RPMI7951 (cell line): ENCODE results near the gene SLC38A7. TPM values are rescaled to one million over a fixed set of nuclear protein-coding genes. Genes with fewer than 3 reads are reported as not detected.
"Not testable (repeated sequence)": the region's sequence is repeated elsewhere in the genome, so short reads cannot be mapped to it uniquely, and the experiment has no call there.

Experiments
- DNase-seq: peaks from one replicate; pipeline ENCODE4 v3.0.0-alpha.2; 2012; ENCODE audit warnings: low read depth
- total RNA-seq: library from RNA; depleted of rRNA; stranded (reverse); fragments of >200 nt; shearing (Covaris generic); gene quantifications from 2 replicates; pipeline ENCODE4 v1.2.3, GENCODE V29; 2014; rRNA removed

SLC38A7 gene
- total RNA-seq: 5.3 and 7.4 TPM in 2 replicates

DNA sequence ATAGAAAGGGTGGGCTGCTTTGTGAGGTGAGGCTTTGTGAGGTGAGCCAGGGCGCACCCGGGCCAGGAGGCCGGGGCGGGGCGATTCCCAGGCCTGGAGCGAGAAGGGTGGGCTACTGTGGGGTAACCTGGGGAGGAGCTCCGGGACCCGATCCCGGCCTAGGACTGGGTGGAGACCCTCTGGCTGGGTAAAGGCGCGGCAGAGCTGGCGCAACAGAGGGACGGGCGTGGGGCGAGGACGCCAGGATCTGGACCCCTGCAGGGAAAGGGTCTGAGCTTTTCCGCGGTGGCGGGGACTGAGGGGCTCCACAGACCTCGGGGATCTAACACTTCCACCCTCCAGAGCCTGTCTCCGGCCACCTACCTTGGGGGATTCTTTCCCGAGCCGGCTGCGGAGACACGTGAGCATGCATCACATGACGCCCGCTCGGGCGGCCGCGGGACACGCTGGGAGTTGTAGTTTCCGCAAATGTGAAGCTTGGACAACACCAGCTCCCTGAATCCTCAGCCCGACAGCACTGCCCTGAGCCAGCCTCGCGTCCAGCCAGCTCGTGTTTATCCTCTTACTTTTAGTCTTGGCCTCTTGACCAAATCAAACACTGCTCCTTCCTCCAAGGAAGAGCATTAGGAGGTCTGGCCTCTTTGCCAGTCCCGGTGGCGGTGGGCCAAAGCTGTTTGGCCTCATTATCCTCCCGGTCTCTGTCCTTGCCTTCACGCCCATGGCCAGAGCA lies at the start of gene SLC38A7:
TSS of gene SLC38A7 (minus strand) at position 417 of the 730 bp plus-strand sequence. CDS start 4,644 bp downstream, outside the sequence.
- peak; percentile 78 for DNase-seq

- DNase-seq: peak; percentile 84
Observed at GRCh38 chr16:58733671-58734458, 49.3 kb upstream of the SLC38A7 start, which contains the start of gene GOT2. TSS of gene GOT2 (minus strand) at chr16:58734316. CDS start at chr16:58734228, 88 bp downstream.

GRCh38 chr16:58733248-58733670 lies 48.7 kb upstream of the SLC38A7 start:
- DNase-seq: peak; percentile 16

DNA sequence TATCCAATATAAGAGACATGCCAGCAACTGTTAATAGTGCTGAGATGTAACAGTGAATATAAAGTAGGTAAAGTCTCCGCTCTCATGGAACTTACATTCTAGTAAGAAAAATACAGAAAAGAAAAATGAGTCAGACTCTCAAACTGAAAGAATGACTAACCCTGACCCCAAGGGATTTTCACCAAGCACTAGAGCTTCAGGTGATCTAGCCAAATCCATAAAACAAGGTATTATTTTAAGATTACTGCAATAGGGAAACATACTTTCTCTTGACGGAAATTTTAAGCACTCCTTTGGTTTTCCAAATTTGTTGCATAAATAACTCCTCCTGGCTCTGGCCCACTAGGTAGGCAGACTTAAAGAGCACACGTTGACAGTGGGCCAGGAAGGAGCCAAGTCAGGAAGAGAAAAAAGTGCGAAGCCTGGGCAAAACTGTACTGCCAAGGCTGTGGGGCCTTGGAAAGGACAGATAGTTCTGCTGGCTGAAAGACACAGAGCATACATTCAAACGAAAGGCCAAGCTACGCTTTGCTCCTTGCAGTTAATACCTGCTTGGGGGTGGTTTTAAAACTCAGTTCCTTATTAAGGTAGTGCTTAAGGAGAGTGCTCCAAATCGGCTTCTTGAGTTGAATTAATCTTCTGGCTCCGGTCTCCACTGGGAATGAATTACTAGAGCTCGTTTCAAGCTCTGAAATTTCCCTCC lies 48.1 kb upstream of the SLC38A7 start:
- DNase-seq: peak; percentile 35

DNA sequence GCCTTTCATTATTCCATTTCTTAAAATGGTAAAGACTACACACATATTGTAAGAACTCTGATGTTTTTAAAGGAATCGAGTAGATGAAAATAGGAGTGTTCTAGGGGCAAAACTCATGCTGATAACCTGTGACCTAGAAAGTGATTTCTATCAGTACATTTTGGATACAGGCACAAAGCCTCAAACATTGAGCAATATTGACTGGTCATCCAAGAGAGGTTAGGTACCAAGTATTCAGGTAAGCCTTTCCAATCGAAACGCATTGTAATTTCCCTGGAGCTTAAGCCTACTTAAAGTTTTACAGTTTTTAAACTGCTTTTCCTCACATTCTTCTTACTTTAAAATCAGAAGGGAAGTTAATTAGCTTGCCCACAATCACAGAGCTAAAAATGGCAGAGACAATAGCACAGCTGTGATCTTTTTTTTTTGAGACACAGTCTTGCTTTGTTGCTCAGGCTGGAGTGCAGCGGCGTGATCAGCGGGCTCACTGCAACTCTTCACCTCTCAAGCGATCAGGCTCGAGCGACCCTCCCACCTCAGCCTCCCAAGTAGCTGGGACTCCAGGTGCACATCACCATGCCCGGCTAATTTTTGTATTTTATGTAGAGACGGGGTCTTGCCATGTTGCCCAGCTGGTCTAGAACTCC lies 46.3 kb upstream of the SLC38A7 start:
- no peak for DNase-seq

- DNase-seq: no peak
Observed at GRCh38 chr16:58727796-58728568, 43.4 kb upstream of the SLC38A7 start.

DNA sequence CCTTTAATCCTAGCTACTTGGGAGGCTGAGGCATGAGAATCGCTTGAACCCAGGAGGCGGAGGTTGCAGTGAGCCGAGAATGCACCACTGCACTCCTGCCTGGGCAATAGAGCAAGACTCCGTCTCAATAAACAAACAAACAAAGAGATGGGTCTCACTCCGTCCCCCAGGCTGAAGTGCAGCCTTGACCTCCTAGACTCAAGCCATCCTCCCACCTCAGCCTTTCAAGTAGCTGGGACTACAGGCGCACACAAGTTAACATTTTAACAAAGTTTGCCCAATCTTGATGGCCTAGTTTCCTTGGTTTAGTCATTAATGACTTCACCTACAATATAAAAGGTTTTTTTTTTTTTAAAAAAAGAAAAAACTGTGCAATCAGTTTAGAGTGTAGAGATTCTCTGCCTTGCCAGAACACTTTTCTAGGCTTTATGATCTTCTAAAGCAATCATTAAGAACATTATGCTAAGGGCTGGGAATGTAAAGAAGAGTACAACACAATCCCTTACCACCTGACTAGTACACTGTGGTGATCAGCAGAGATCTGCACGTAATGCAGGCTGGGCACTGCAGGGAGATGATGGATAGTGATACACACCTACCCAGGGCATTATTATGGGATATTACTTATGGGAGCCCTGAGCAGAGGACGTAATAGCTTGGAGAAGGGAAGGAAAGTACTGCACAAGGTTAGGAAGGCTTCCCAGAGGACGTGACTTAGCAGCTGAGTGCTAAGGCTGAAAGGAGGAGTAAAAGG lies 42.6 kb upstream of the SLC38A7 start:
- no peak for DNase-seq

DNA sequence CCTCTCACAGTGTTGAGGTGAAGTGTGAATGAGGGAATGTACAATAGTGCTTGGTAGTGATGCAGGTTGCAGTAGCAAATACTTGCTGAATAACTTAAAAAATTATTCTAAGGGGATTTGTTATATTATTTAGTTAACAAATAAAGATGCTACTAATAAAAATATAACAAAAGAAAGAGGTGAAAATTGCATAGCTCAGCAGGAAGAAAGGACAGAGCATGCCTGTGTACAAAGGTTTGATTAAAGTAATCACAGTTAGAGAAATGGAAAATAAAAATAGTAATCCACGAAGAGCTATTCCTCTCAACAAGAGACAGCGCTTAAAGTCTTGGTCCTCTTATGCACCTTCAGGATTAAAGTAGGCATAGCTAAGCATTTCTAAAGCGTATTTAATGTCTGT lies 38.5 kb upstream of the SLC38A7 start:
- DNase-seq: no peak

GRCh38 chr16:58717994-58718393 lies 33.4 kb upstream of the SLC38A7 start:
- DNase-seq: no peak

DNA sequence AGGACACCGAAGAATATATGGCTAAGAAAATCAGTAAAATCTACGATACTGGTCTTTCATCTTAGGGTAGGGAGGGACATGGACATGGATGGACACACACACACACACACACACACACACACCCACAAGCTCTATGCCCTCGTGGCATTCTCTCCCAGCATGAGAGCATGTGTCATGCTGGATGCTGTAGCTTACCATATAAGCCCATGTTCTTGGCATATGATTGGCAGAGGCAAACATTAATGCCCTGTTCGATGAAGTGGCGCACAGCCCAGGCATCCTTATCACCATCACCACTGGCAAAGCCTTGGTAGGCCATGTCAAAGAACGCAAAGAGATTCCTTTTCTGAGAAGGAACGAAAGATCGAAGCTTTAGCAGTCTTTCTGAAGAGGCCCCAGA lies 31.9 kb upstream of the SLC38A7 start:
- DNase-seq: no peak

- no peak for DNase-seq
Observed at GRCh38 chr16:58713742-58714141, 29.2 kb upstream of the SLC38A7 start.

GRCh38 chr16:58709333-58709732 lies 24.8 kb upstream of the SLC38A7 start:
- DNase-seq: no peak

DNA sequence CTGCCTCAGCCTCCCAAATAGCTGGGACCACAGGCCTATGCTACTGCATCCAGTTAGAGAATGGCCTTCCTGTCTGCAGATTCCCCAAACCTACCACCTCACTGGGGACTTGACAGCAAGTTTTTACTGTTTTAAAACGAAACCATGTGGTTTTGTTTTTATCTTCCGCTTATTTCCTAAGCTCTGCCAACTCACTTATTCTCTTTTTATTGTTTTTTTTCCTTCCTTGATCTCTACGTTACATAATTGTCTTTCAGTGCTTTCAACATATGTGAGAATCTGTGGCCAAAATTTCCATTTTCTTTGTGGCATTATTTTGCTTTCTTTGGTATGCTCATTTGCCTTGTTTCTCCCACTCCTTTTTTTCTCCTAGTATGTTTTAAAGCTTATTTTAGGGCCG lies 14.6 kb upstream of the SLC38A7 start:
- no peak for DNase-seq

DNA sequence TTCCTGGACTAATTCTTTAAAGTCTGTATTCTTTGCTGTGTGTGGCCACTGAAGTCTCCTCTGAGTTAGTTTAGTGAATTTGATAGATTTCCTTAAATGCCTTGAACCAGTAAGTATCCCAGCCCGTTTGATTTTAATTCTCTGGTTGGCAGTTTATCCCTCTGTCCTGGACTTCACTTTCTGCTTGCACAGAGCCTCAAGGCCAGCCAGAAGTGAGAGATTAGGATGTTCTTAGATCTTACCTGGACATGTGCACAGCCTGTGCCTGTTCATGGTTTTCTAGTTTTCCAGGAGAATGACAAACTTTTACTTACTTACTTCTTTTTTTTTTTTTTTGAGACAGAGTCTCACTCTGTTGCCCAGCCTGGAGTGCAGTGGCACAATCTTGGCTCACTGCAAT lies 10.8 kb upstream of the SLC38A7 start:
- DNase-seq: no peak

DNA sequence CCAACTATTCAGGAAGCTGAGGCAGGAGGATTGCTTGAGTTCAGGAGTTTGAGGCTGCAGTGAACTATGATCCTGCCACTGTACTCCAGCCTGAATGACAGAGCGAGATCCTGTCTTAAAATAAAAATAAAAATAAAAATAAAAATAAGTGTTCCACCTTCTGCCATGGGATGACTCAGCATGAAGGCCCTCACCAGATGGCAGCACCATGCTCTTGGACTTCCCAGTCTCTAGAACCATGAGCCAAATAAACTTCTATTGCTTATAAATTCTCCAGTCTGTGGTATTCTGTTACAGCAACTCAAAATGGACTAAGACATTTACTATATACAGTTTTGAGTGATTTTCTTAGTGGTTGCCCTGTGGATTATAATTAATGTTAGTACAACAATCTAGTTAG lies 7.9 kb upstream of the SLC38A7 start:
- DNase-seq: no peak

DNA sequence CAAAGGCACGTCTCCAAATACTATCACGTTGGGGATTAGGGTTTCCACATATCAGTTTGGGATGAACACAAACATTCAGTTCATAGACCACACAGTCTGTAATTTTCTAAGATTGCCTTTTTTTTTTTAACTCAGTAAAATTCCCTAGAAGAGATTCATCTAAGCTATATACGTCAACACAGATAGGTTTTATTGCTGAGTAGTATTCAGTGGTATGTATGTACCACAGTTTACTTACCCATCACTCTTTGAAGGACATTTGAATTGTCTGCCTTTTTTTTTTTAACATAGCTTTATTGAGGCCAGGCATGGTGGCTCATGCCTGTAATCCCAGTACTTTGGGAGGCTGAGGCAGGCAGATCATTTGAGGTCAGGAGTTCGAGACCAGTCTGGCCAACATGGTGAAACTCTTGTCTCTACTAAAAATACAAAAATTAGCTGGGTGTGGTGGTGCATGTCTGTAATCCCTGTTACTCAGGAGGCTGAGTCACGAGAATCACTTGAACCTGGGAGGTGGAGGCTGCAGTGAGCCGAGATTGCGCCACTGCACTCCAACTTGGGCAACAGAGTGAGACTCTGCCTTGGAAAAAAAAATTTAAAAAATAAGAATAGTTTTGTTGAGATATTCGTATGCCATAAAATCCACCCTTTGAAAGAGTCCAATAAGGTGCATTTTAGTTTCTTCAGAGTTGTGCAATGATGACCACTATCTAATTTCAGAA lies 2.6 kb upstream of the SLC38A7 start:
- not testable (repeated sequence) for DNase-seq

DNA sequence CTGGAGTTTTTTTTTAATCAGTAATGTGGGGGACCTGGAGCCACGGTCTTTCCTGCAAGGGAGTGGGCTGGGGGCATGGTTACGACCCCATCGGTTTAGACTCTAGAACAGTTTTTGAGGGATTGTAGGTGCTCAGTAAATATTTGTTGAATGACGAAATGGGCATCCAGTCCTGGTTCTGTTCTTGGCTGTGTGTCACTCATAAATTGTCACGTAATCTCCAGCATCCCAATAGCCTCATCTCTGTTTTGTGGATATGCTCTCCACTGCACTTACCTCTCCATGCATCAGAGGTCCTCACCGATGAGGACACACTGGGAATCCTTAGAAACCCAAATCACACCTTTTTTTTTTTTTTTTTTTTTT lies 497 bp upstream of the SLC38A7 start:
- no peak for DNase-seq

DNA sequence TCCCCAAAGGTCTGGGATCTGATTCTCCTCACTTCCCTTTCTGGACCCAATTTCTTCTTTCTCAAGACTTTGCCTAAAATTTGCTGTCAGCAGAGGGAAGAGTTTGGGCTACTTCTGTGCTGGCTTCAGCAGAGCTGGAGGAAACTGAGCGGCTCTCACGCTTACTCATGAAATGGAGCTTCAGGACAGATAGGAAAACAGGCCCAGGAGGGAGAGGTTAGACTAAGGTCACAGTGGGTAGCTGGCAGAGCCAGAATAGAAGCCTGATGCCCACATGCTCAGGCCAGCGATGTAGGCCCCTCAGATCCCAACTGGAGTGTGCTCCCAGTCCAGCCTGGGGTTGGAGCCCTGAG lies 593 bp downstream of the SLC38A7 start:
- no peak for DNase-seq

DNA sequence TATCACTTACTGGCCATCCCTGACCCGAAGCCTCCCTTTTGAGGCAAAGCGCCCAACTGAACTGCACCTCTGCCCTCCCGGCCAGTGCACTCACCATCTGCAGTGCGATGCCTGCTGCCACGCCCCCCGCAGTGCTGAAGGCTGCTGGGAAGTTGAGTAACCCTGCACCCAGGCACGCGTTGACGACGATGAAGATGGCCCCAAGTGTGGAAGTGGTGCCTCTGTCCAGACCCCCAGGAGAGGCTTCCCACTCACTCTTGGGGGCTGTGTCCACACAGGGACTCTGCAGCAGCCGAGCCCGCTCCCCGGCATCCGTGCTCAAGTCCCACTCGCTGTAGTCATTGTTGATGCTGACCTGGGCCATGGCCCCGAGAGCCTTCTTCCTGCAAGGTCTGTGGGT lies 4.8 kb downstream of the SLC38A7 start:
- no peak for DNase-seq

- DNase-seq: peak; percentile 21
Observed at GRCh38 chr16:58678716-58679115, 5.9 kb downstream of the SLC38A7 start.
